ENCODE measurements around the gene DNAJA4.

DNAJA4 gene

DNA sequence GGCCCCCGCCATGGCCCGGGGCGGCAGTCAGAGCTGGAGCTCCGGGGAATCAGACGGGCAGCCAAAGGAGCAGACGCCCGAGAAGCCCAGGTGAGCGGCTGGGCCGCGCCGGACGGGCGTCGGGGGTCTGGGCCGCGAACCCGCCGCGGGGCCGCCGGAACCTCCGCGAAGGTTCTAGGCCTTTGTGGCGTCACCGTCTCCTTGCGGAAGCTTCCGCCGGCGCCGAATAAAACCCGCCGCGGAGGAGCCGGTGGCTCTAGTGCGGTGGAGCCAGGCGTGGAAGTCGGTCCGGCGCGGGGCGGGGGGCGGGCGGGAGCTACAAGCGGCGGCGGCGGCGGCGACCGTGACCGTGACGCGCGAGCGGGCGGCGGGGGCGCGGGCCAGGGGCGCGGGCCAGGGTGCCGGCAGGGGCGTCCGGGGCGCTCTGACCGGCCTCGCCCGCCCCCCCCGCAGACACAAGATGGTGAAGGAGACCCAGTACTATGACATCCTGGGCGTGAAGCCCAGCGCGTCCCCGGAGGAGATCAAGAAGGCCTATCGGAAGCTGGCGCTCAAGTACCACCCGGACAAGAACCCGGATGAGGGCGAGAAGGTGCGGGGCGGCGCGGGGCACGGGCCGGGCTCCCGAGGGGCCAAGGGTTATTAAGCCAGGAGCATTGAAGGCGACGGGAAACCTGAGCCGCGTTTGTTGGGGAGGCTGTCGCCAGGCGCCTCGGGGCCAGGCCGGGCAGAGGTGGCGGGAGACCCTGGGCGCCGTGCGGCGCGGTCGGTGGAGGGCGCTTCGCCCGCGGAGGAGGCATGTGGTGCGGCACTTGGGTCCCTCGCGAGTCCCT is at the start of gene DNAJA4:
Gene DNAJA4 (plus strand): TSS at position 259 of the 833 bp plus-strand sequence. CDS start 202 bp downstream, at position 461.
- DNase-seq, result peak; percentile 60

DNA sequence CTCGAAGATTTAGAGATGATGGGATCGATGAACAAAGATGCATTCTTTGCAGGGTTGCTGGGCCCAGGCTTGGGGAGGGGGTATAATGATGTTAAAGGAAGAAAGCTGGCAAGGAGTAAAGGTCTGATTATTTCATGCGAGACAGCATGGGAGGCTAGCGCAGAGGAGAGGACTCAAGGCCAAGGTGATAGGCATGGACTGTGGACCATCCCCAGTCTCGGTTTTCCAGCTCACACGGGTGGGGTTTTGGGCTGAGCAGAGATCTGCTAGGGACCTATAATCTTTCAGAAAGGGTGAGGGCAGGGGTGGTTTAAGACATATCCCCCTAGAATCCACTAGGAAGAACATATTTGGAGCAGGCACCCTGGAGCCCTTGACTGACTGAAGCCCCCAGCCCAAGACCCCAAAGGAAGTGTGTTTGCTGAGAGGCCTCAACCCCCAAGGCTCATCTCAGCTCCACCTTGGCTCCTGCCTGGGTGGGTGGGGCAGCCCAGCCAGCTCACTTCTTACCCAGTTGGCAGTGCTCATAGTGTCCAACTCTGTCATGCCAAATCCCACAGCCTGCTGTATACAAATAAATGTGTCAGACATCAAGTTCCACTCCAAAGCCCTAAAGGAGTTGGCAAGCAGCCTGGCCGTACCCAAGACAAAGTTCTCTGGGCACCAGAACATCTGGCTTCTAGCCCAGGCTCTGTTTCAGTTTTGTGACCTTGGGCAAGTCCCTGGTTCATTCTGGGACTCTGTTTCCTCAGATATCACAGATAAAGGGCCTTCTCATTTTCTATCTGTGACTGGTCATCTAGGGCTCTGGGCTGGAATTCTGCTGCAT is 47.9 kb upstream of the DNAJA4 start:
- peak; percentile 46 for DNase-seq

DNA sequence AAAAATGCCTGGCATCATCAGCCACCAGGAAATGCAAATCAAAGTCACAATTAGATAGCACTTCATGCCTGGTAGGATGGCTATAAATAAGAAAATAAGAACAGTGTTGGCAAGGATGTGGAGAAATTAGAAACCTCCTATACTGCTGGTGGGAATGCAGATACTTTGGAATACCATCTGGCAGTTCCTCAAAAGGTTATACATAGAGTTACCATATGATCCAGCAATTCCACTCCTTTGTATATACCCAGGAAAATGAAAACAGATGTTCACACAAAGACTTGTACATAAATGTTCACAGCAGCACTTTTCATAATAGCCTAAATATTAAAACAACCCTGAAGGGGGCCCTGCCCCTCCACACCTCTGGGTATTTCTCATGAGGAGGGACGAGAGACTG is 43.6 kb upstream of the DNAJA4 start:
- no peak for DNase-seq

DNA sequence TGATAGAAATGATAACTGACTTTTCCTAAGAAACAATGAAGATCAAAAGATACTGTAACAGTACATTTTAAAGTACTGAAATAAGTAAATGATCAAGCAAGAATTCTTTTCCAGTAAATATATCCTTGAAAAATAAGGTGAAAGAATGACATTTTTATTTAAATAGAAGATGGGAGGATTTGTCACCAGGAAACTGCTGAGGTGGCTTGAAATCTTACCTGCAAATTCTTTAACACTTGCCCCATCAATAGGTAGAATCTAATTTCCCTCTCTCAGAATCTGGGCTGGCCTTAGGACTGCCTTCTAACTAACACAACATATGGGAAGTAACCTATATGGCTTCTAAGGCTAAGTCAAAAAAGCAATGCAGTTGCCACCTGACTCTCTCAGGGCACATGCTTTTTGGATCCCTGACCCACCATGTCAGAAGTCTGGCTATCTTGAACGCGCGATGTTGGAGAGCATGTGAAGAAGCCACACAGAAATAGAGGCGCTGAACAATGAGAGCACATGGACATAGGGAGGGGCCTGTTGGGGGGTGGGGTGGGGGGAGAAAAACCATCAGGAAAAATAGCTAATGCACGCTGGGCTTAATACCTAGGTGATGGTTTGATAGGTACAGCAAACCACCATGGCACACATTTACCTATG is 41.5 kb upstream of the DNAJA4 start:
- DNase-seq, result no peak

DNA sequence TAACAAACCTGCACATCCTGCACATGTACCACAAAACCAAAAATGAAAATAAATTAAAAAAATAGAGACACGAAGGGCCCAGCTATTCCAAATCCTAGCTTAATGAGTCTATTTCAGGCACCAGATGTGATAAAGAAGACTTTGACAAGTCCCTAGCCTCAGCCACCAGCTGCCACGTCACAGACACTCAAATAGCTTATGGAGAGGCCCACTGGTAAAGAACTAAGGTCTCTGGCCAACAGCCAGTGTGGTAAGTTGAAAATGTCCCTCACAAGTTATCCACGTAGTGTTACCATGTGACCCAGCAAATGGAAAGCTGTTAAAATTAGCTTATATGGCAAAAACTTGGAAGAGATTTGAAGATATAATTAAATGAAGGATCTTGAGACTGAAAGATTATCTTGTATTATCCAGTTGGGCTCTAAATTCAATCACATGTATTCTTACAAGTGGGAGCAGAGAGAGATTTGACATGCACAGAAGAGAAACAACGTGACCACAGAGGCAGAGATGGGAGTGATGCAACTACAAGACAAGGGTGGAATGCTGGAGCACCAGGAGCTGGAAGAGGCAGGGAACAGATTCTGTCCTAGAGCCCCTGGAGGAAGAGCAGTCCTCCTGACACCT is 40.9 kb upstream of the DNAJA4 start:
- peak; percentile 49 for DNase-seq

DNA sequence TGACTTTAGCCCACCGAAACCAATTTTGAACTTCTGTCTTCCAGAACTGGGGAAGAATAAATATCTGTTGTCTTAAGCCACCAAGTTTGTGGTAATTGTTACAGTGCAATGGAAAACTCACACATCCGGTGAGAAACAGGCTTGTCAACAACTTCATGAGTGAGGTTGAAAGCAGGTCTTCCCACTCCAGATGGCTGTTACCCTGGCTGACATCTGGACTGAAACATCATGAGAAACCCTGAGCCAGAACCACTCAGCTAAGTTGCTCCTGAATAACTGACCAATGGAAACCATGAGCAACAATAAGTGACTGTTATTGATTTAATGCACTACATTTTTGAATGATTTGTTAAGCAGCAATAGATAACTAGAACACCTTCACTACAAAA is 40.3 kb upstream of the DNAJA4 start:
- peak; percentile 16 for DNase-seq

DNA sequence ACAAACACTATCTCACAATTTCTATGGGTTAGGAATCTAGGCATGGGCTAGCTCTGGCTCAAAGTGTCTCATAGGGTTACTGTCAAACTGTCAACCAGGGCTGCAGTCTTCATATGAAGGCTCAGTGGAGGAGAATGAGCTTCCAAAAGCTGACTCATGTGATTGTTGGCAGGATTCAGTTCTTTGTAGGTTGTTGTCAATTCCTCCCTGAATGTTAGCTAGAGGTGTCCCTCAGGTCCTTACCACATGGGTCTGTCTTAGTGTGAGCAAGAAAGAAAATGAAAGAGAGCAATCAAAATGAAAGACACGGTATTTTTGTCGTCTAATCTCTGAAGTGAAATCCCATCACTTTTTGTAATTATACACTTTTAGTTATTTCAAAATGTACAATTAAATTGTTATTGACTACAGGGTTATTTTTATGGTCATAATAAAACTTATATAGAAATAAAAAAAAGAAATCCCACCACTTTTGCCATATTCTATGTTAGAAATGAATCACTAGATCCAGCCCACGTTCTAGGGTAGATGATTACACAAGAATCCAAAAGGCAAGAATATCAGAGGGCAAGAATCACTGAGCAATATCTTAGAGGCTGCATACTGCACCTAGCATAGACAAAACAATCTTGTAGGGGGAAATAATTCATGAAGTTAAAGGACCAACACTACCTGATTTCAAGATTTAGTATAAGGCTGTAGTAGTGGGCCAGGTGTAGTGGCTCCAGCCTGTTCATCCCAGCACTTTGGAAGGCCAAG is 38.4 kb upstream of the DNAJA4 start:
- DNase-seq, result no peak

DNA sequence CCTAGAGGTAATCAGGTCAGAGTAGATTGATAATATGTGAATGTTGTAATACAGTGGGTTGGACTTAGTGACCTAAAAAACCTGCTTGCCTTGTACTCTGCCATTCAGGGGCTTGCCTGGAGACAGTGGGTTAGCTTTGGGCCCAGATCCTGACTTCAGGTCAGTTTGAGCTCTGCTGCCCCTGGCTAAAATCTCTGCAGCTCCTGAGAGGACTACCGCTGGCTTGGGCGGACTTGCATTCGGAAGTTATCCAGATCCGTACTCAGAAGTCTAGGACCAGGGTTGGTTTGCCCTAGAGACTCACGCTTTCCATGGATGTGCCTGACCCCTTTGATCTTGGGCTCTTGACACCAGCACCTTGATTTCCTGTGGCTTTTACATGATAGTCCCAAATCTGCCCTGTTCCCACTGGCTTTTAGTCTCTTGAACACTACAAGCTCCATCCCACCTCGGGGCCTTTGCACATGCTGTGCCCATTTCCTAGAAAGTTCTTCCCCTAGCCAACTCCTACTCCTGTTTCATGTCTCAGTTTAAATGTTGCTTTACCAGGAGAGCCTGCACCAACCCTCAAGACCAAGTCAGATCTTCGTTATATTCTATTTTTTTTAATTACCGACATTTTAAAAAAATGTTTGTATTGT is 35.9 kb upstream of the DNAJA4 start:
- DNase-seq, result peak; percentile 31

DNA sequence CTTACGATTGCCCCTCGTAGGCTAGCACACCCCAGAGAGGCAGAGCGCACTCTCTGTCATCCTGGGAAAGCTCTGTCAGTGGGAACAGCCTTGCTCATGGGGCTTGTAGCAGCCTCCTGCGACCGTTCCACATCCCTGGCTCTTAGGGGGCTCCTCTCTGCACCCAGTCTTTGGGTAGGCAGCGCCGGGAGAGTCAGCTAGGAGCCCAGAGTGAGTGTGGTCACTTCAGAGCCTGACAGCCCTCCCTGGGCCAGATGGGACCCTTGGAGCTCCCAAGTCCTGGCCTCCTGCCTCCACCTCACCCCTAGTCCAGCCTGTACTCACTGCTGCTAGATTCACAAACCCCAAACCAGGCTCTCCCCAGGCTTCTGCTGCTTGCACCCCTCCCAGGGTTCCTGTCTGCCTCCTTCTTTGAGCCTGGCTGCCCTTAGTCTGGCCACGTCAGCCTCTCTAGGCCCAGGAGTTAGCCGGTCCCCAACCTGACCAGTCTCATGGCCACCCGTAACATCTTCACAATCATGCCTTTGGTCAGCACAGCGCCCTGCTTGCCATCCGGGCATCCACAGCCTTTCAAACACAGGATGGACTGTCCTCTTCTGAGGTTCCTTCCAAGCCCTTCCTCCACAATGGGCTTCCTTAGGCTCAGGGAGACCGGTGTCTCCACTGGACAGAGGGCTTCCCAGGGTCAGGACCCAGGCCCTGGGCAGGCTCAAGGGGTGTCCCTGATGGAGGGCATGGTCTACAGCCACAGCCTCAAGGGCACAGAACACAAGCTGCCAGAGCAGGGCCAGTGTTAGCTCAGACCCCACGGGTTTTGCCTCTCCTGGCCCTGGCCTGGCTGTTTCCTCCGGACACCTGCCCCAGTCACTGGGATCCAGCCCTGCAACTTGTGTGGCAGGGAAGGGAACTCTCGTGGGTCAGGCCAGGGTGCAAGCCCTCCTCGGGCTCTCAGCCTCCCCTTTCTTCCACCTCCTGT is 34.6 kb upstream of the DNAJA4 start:
- peak; percentile 44 for DNase-seq

DNA sequence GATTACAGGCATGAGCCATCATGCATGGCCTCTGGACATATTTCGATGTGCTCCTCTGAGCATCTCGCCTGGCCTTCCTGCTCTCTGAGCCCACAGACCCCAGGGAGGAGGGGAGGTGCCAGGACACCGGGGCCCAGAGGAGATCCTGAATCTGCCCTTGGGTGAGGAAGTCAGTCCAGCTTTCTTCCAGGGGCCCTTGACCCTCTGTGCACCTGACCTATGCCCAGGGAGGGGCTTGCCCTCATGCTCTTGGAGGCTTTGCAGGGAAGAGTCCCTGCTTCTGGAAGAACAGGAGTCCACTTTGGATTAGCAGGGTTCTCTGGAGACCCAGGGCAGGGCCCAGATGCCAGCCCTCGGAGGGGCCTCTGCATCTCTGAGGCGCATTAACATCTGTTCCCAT is 31.4 kb upstream of the DNAJA4 start:
- DNase-seq, result no peak

DNA sequence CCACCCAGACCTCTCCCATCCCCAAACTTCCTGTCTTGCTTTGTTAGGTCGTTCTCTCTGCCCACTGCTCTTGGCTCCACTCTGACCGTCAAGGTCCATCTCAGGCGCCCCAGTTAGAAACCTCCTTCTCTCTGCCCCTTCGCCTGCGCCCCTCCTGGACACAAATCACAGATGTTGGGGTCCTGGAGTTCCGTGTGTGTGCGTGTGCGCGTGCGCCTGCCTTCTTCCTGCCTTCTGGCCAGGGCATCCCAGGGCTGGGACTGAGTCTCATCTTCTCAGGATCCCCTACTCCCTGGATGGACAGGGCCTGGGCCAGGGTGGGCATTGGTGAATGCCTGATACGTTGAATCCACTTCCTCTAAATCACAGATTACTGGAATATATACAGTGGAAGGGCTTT is 30.9 kb upstream of the DNAJA4 start:
- DNase-seq, result no peak

DNA sequence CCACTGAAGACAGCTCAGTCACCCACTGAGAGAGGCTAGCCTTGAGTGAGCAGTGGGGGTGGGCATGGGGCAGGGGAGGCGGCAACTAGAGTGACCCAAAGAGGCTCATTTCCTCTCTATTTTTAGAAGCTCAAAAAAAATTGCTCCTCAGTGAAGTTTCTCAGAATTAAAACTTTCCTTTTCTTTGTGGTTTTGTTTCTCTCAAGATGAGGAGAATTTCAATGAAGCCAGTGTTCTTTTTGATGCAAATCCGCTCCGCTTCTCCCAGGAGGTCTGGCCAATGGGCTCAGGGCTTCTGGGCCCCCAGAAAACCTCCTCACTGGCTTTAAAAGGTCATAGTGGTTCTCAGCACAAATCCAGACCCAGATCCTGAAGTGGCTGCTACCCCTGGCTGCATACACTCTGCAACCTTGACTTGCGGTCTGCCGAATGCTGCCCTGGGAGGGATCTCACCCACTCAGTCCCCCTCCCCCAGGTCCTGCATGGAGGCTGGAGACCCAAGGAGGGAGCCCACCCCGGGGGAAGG is 29.8 kb upstream of the DNAJA4 start, which contains the start of gene ACSBG1:
Gene ACSBG1 (minus strand): TSS at position 51 of the 526 bp plus-strand sequence. CDS start 64 bp downstream, outside the sequence.
- DNase-seq, result no peak

DNA sequence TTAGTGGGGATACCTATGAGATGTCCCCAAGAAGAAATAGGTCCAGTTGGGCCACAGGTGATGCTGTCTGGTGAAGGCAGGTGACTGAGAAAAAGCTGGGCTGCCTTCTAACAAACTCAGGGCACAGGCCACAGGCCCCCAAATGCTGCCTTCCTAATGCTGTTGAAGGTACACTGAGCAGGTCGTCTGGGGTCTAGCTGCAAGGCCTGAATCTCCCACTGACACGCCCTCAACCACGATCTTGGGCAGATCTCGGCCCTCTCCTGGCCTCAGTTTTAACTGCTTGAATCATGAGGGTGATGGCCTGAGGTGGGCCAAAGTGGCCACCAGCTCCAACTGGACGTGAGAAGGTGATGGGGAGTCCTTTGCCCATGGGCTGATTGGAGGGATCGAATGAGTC is 27.9 kb upstream of the DNAJA4 start:
- DNase-seq, result peak; percentile 35

DNA sequence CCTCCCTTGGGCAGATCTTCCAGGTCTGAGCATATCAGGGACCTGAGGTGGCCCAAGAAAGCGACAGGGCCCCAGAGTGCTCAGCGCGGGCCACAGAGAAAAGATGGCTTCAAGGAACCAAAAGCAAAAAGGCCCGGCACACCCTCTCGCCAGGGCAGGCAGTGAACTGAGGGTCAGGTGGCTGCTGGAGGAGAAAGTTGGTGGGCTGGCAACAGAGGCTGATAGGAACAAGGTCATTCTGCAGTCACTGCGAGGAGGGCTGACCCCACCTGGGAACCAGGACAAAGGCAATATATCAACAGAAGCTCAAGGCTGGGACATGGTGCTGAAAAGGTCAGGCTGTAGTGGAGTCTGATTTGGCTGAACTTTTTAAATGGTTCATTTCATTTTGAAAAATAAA is 27.2 kb upstream of the DNAJA4 start:
- DNase-seq, result no peak

DNA sequence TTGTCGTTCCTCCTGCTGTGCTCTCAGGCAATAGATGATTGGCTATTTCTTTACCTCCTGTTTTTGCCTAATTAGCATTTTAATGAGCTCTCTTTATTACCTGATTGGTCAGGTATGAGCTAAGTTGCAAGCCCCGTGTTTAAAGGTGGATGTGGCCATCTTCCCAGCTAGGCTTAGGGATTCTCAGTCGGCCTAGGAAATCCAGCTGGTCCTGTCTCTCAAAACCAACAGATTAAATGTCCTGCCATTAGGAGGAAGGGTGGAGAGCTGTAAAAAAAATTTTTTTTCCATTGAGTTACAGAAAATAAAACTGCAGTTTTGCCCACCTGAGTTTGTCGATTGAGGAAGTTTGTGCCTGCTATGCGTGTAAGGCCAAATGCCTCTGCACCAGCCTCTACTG is 24.6 kb upstream of the DNAJA4 start:
- no peak for DNase-seq

DNA sequence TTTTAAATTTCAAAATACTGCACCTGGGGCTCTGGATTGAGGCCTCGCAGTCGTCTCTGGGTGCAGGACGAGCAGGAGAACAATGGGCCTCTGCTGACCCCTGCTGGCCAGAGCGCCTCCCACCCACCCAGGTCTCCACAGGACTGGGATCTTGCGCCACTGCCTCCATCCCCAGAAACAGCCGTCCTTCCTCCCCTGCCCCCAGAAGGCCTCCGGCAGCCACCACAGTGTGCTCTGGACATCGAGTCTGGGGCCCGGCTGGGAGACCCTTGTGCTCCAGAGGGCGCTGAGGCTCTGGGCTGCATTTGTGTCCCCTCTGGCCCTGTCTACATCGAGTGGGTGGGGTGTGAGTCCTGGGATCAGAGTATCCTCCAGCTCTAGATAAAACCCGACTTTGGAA is 23.3 kb upstream of the DNAJA4 start:
- DNase-seq, result peak; percentile 91

DNA sequence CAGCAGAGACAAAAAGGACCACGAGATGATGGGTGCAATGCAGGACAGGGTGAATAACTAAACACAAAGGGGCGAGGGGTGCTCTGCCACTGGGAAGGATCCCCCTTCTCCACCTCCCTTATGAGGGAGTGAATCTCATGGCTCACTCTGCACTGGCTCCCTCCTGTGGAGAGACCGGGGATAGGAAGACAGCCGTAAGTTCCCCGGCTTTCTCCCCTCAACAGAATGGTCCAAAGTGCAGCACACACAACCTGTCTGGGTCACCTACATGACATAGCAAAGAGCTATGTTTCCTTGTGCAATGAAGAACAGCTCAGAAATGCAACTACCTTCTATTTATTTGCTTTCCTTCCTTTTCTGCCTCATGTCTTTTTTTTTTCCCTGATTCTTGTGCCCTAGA is 22.2 kb upstream of the DNAJA4 start:
- no peak for DNase-seq

DNA sequence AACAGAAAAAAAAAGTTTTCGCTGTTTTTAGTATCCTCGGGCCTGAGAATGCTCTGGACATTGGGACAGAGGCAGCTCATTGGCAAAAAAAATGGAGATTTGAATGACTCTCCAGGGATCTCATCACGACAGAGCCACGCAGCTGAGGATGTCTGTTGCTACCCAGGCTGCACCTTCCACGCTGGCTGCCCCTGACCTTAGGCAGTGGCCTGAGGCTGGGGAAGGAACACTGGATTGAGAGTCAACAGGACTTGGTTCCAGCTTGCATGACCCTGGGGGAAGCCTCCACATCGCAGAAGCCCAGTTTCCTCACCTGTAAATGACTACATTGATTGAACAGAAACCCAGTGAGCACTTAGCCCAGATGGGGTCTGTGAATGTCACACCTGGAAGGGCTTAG is 21.3 kb upstream of the DNAJA4 start:
- no peak for DNase-seq

DNA sequence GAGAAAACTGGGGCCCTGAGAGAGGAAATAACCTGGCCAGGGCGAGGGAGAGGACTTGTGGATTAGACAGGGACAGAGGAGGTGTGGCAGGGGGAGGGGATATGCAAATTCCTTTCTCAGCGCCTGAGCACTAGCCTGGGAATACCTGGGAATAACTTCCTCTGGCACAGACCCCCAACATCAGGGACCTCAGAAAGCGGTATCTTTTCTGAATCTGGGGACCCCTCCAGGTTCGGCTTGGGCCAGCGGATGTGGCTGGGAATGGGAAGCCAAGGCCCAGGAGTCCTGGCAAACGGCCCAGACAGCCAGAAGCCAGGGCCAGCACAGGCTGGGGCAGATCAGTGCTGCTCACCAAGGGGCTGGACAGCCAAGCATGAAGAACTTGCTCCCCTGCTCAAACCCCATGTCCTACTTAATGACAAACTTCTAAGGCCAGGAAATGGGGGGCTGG is 20.8 kb upstream of the DNAJA4 start:
- DNase-seq, result no peak

DNA sequence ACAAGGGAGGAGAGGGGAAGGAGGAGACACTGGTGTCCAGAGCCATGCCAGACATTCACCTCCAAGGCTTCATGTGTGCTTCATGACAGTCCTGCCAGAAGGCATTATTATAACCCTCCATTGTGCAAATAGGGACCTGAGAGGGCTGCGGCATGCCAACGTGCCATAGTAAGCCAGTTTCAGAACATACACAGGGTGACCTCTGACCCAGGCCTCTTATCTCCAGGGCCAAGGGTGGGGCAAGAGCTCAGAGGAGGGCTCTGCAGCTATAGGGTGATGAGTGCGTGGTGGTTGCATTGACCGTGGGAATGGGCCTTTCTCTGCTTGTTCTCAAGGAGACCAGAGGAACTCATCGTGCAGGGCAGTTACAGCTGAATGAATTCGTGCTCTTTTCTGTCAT is 20.3 kb upstream of the DNAJA4 start:
- DNase-seq, result no peak

Data from islet precursor cell (in vitro differentiated cells).